ENCODE data around the gene NHSL2.

NHSL2 gene

GRCh38 chrX:72133851-72134546, 223.4 kb downstream of the NHSL2 start:
- no peak for DNase-seq (ENCODE audit: low read depth, low spot score)
- POLR2A ChIA-PET: no interaction called here
- no peak overlapping the region for H3K4me3 ChIP-seq (ENCODE audit: low read depth, low read length)
- CTCF ChIA-PET: no interaction called here
- no peak for TF ChIP-seq CTCF (IDR thresholded peaks at IDR 0.05; ENCODE audit: insufficient read depth, low read length, missing control alignments)

- TF ChIP-seq CTCF (IDR thresholded peaks at IDR 0.05; ENCODE audit: insufficient read depth, low read length, missing control alignments): no peak
- DNase-seq (ENCODE audit: low read depth, low spot score): no peak
- ChIA-PET POLR2A (no interaction called here), CTCF (interaction anchor here (1.3 kb wide), 1 partner anchor 117 kb away, joined by 3 read pairs; no protein-coding TSS in a partner anchor)
- no peak overlapping the region for H3K4me3 ChIP-seq (ENCODE audit: low read depth, low read length)
Observed at GRCh38 chrX:72137846-72138495, 227.3 kb downstream of the NHSL2 start.

- CTCF ChIA-PET: no interaction called here
Observed at GRCh38 chrX:72139538-72139937, 228.9 kb downstream of the NHSL2 start.

GRCh38 chrX:72141372-72142004, 230.8 kb downstream of the NHSL2 start:
- no peak overlapping the region for H3K4me3 ChIP-seq (ENCODE audit: low read depth, low read length)
- POLR2A ChIA-PET: no interaction called here
- no peak for DNase-seq (ENCODE audit: low read depth, low spot score)
- TF ChIP-seq CTCF (IDR thresholded peaks at IDR 0.05; ENCODE audit: insufficient read depth, low read length, missing control alignments): no peak
- CTCF ChIA-PET: no interaction called here

More at GRCh38 chrX:72139538-72139937, 228.9 kb downstream of the NHSL2 start:
- TF ChIP-seq CTCF (IDR thresholded peaks at IDR 0.05; ENCODE audit: insufficient read depth, low read length, missing control alignments): no peak
- no peak overlapping the region for H3K4me3 ChIP-seq (ENCODE audit: low read depth, low read length)
- DNase-seq (ENCODE audit: low read depth, low spot score): no peak
- POLR2A ChIA-PET: no interaction called here

GRCh38 chrX:72142094-72142793, 231.6 kb downstream of the NHSL2 start:
- POLR2A ChIA-PET: no interaction called here
- CTCF ChIA-PET: interaction anchor here (1.8 to 2.2 kb wide), 2 partner anchors 10 to 16 kb away, joined by 6 to 9 read pairs; partner anchors contain the start of gene RTL5
- H3K4me3 ChIP-seq (ENCODE audit: low read depth, low read length): no peak overlapping the region
- no peak for TF ChIP-seq CTCF (IDR thresholded peaks at IDR 0.05; ENCODE audit: insufficient read depth, low read length, missing control alignments)
- DNase-seq (ENCODE audit: low read depth, low spot score): no peak
